SK-N-MC (cell line): ENCODE data around the gene SH3RF1.

Source experiments
- EZH2 ChIP-seq: fragments of 200-600 bp; sonication (generic); IDR thresholded peaks from one replicate; pipeline ENCODE4 v1.6.1; 2017; ENCODE audit warnings: antibody characterized with exemption
- POLR2AphosphoS5 ChIP-seq: IDR thresholded peaks from 2 replicates; pipeline ENCODE4 v1.6.1; 2012; ENCODE audit warnings: mild to moderate bottlenecking, low read depth, low read length, borderline replicate concordance

DNA sequence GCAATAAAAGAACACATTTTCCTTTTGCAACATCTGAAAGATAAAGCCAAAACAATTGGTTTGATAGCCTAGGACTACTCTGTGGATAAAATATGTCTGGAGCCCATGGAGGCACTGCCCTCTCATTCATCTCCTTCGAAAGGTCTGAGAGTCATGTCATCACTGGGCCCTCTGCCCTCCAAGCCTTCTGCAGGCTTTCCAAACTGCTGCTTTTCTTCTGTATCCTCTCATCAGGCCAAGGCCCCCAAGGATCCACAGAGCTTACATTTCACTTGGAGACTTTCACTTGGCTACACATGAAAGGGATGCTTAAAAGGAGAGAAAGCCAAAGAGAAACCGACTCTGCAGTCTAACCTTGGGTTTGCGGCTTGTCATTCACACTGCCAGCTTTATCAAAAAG lies 109.9 kb downstream of the SH3RF1 start:
- no peak for TF ChIP-seq POLR2AphosphoS5
- no peak for TF ChIP-seq EZH2
